ENCODE measurements around the gene TMBIM6.
"Not testable (repeated sequence)": the region's sequence is repeated elsewhere in the genome, so short reads cannot be mapped to it uniquely, and the experiment has no call there.

The TMBIM6 gene

GRCh38 chr12:49779581-49779980, 38.2 kb downstream of the TMBIM6 start:
- H3K36me3 ChIP-seq (ENCODE audit: control insufficient read depth, low read depth, low read length), result no peaks in the 10 kb centered on the region
- H3K27me3 ChIP-seq (ENCODE audit: control insufficient read depth, insufficient read depth, low read length), result peaks cover 3% of the 10 kb centered on the region
- H3K4me3 ChIP-seq (ENCODE audit: low read length), result no peak overlapping the region
- no peak overlapping the region for H3K27ac ChIP-seq (ENCODE audit: low read length)
- no peaks in the 10 kb centered on the region for H3K9me3 ChIP-seq (ENCODE audit: control insufficient read depth, low read depth, low read length)
- no peak overlapping the region for H3K9ac ChIP-seq (ENCODE audit: low read length)
- no peaks in the 10 kb centered on the region for H3K4me1 ChIP-seq (ENCODE audit: control insufficient read depth, low read depth, low read length)

- H3K4me3 ChIP-seq (ENCODE audit: low read length); H3K9ac ChIP-seq (ENCODE audit: low read length); H3K9me3 ChIP-seq (ENCODE audit: control insufficient read depth, low read depth, low read length); H3K27ac ChIP-seq (ENCODE audit: low read length); H3K27me3 ChIP-seq (ENCODE audit: control insufficient read depth, insufficient read depth, low read length); H3K4me1 ChIP-seq (ENCODE audit: control insufficient read depth, low read depth, low read length); H3K36me3 ChIP-seq (ENCODE audit: control insufficient read depth, low read depth, low read length): not testable (repeated sequence)
These were observed 39.6 kb downstream of the TMBIM6 start for GRCh38 chr12:49780914-49781313.

- H3K27ac ChIP-seq (ENCODE audit: low read length), result no peak overlapping the region
- H3K4me1 ChIP-seq (ENCODE audit: control insufficient read depth, low read depth, low read length), result no peaks in the 10 kb centered on the region
- no peak overlapping the region for H3K4me3 ChIP-seq (ENCODE audit: low read length)
- H3K9me3 ChIP-seq (ENCODE audit: control insufficient read depth, low read depth, low read length), result no peaks in the 10 kb centered on the region
- no peaks in the 10 kb centered on the region for H3K36me3 ChIP-seq (ENCODE audit: control insufficient read depth, low read depth, low read length)
- peaks cover 3% of the 10 kb centered on the region for H3K27me3 ChIP-seq (ENCODE audit: control insufficient read depth, insufficient read depth, low read length)
- no peak overlapping the region for H3K9ac ChIP-seq (ENCODE audit: low read length)
These were observed 42.7 kb downstream of the TMBIM6 start for GRCh38 chr12:49783917-49784676.

- H3K9me3 ChIP-seq (ENCODE audit: control insufficient read depth, low read depth, low read length), result no peaks in the 10 kb centered on the region
- H3K4me1 ChIP-seq (ENCODE audit: control insufficient read depth, low read depth, low read length), result no peaks in the 10 kb centered on the region
- H3K9ac ChIP-seq (ENCODE audit: low read length), result no peak overlapping the region
- no peak overlapping the region for H3K27ac ChIP-seq (ENCODE audit: low read length)
- H3K27me3 ChIP-seq (ENCODE audit: control insufficient read depth, insufficient read depth, low read length), result no peaks in the 10 kb centered on the region
- no peak overlapping the region for H3K4me3 ChIP-seq (ENCODE audit: low read length)
- H3K36me3 ChIP-seq (ENCODE audit: control insufficient read depth, low read depth, low read length), result no peaks in the 10 kb centered on the region
These were observed 43.5 kb downstream of the TMBIM6 start for GRCh38 chr12:49784756-49785409.

GRCh38 chr12:49787672-49788071, 46.3 kb downstream of the TMBIM6 start:
- Histone ChIP-seq H3K9me3 (ENCODE audit: control insufficient read depth, low read depth, low read length) (no peaks in the 10 kb centered on the region), H3K9ac (ENCODE audit: low read length) (no peak overlapping the region)

GRCh38 chr12:49789992-49790391, 48.6 kb downstream of the TMBIM6 start:
- Histone ChIP-seq H3K36me3 (ENCODE audit: control insufficient read depth, low read depth, low read length) (no peaks in the 10 kb centered on the region), H3K9ac (ENCODE audit: low read length) (no peak overlapping the region), H3K4me1 (ENCODE audit: control insufficient read depth, low read depth, low read length) (no peaks in the 10 kb centered on the region), H3K27me3 (ENCODE audit: control insufficient read depth, insufficient read depth, low read length) (no peaks in the 10 kb centered on the region), H3K4me3 (ENCODE audit: low read length) (no peak overlapping the region), H3K9me3 (ENCODE audit: control insufficient read depth, low read depth, low read length) (no peaks in the 10 kb centered on the region), H3K27ac (ENCODE audit: low read length) (no peak overlapping the region)

More at GRCh38 chr12:49787672-49788071, 46.3 kb downstream of the TMBIM6 start:
- H3K36me3 ChIP-seq (ENCODE audit: control insufficient read depth, low read depth, low read length), result no peaks in the 10 kb centered on the region
- H3K27ac ChIP-seq (ENCODE audit: low read length), result no peak overlapping the region
- H3K4me3 ChIP-seq (ENCODE audit: low read length), result no peak overlapping the region
- no peaks in the 10 kb centered on the region for H3K4me1 ChIP-seq (ENCODE audit: control insufficient read depth, low read depth, low read length)
- H3K27me3 ChIP-seq (ENCODE audit: control insufficient read depth, insufficient read depth, low read length), result no peaks in the 10 kb centered on the region

- Histone ChIP-seq H3K4me1 (ENCODE audit: control insufficient read depth, low read depth, low read length) (no peaks in the 10 kb centered on the region), H3K9me3 (ENCODE audit: control insufficient read depth, low read depth, low read length) (no peaks in the 10 kb centered on the region), H3K27me3 (ENCODE audit: control insufficient read depth, insufficient read depth, low read length) (no peaks in the 10 kb centered on the region), H3K4me3 (ENCODE audit: low read length) (no peak overlapping the region), H3K36me3 (ENCODE audit: control insufficient read depth, low read depth, low read length) (no peaks in the 10 kb centered on the region), H3K27ac (ENCODE audit: low read length) (no peak overlapping the region), H3K9ac (ENCODE audit: low read length) (no peak overlapping the region)
These were observed 49.6 kb downstream of the TMBIM6 start for GRCh38 chr12:49790741-49791555.

- Histone ChIP-seq H3K9me3 (ENCODE audit: control insufficient read depth, low read depth, low read length) (no peaks in the 10 kb centered on the region), H3K4me3 (ENCODE audit: low read length) (no peak overlapping the region), H3K4me1 (ENCODE audit: control insufficient read depth, low read depth, low read length) (no peaks in the 10 kb centered on the region), H3K27me3 (ENCODE audit: control insufficient read depth, insufficient read depth, low read length) (no peaks in the 10 kb centered on the region), H3K36me3 (ENCODE audit: control insufficient read depth, low read depth, low read length) (no peaks in the 10 kb centered on the region), H3K9ac (ENCODE audit: low read length) (no peak overlapping the region), H3K27ac (ENCODE audit: low read length) (no peak overlapping the region)
These were observed 50.3 kb downstream of the TMBIM6 start for GRCh38 chr12:49791700-49792099.

GRCh38 chr12:49792181-49792970, 51.0 kb downstream of the TMBIM6 start:
- H3K9ac ChIP-seq (ENCODE audit: low read length), result no peak overlapping the region

GRCh38 chr12:49792976-49793580, 51.7 kb downstream of the TMBIM6 start:
- no peak overlapping the region for H3K4me3 ChIP-seq (ENCODE audit: low read length)
- no peaks in the 10 kb centered on the region for H3K27me3 ChIP-seq (ENCODE audit: control insufficient read depth, insufficient read depth, low read length)
- H3K36me3 ChIP-seq (ENCODE audit: control insufficient read depth, low read depth, low read length), result peaks cover 9% of the 10 kb centered on the region
- H3K9me3 ChIP-seq (ENCODE audit: control insufficient read depth, low read depth, low read length), result no peaks in the 10 kb centered on the region
- no peaks in the 10 kb centered on the region for H3K4me1 ChIP-seq (ENCODE audit: control insufficient read depth, low read depth, low read length)
- H3K27ac ChIP-seq (ENCODE audit: low read length), result no peak overlapping the region
- no peak overlapping the region for H3K9ac ChIP-seq (ENCODE audit: low read length)

More at GRCh38 chr12:49792181-49792970, 51.0 kb downstream of the TMBIM6 start:
- peaks cover 2% of the 10 kb centered on the region for H3K36me3 ChIP-seq (ENCODE audit: control insufficient read depth, low read depth, low read length)
- H3K27ac ChIP-seq (ENCODE audit: low read length), result no peak overlapping the region
- no peak overlapping the region for H3K4me3 ChIP-seq (ENCODE audit: low read length)
- H3K4me1 ChIP-seq (ENCODE audit: control insufficient read depth, low read depth, low read length), result no peaks in the 10 kb centered on the region
- H3K27me3 ChIP-seq (ENCODE audit: control insufficient read depth, insufficient read depth, low read length), result no peaks in the 10 kb centered on the region
- no peaks in the 10 kb centered on the region for H3K9me3 ChIP-seq (ENCODE audit: control insufficient read depth, low read depth, low read length)

GRCh38 chr12:49793620-49794019, 52.3 kb downstream of the TMBIM6 start:
- Histone ChIP-seq H3K36me3 (ENCODE audit: control insufficient read depth, low read depth, low read length) (peaks cover 15% of the 10 kb centered on the region), H3K27me3 (ENCODE audit: control insufficient read depth, insufficient read depth, low read length) (no peaks in the 10 kb centered on the region), H3K9ac (ENCODE audit: low read length) (no peak overlapping the region), H3K9me3 (ENCODE audit: control insufficient read depth, low read depth, low read length) (no peaks in the 10 kb centered on the region), H3K4me3 (ENCODE audit: low read length) (no peak overlapping the region), H3K4me1 (ENCODE audit: control insufficient read depth, low read depth, low read length) (no peaks in the 10 kb centered on the region), H3K27ac (ENCODE audit: low read length) (no peak overlapping the region)

Measured in iPS-18a (cell line).